Erythroblast (primary cell): ENCODE data around the gene MYO16.

Experiments
- GATA1 ChIP-seq: IDR thresholded peaks from 2 replicates; pipeline ENCODE4 v1.6.1; 2011; ENCODE audit warnings: low read depth, mild to moderate bottlenecking, control low read depth, low read length, moderate library complexity
- POLR2A ChIP-seq: IDR thresholded peaks from 2 replicates; pipeline ENCODE4 v1.6.1; 2011; ENCODE audit warnings: mild to moderate bottlenecking, low read length

- no peak for TF ChIP-seq POLR2A
- no peak for TF ChIP-seq GATA1
These were observed 553.5 kb downstream of the MYO16 start for GRCh38 chr13:109182777-109183465.
